COLO668 (cell line): Measurements from ENCODE around the gene TACR2.

Source experiments
- DNase-seq: peaks from one replicate; lab custom pipeline; 2025; ENCODE audit not compliant: unreplicated experiment; lab: John Stamatoyannopoulos, UW

Gene TACR2

DNA sequence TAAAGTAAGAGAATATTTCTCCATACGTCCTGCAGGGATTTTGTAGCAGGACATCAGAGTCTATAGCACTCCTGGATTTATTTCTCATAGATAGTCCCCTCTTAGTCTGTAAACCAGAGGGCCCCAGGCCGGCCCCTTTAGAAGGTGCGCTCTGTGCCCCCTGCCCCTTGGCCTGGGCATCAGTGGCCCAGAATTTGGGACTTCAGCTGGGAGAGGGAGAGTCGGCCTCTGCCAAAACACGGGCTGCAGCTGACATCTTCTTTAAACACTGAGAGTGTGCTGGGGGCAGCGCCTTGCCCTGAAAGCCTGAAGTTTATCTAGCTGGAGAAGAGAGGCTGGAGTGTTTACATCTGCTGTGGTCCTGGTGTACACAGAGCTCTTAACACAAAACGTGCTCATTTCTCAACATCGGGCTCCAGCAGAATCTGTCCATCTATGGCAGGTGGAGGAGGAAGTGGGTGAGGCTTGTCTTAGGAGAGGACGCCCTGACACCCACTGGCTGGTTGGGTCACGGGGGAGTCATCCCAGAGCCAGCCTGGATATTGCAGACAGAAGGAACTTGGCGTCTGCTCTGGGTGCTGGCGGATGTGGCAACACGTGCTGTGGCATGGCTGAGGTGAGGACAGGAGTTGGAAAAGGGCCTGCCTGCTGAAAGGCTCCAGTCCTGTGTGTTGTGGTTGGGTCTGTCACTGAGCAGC is 5.0 kb upstream of the TACR2 start:
- peak; percentile 42 for DNase-seq

DNA sequence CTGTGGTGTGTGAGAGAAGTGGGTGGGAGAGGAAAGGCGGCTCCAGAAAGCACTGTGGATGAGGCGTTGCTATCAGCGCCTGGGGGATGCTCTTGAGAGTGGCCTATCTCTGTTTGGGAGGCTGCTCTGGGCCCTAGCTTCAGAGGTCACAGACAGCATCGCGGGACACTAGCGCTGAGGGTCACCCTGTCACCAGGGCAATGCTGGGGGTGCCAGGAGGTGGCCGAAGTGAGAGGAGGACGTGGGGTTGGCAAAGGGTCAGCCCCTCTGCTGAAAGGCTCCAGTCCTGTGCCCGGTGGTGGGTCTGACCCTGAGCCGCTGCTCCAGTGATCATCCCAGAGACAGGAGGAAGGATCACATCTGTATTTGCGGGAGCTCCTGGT is 3.0 kb upstream of the TACR2 start:
- DNase-seq, result no peak

DNA sequence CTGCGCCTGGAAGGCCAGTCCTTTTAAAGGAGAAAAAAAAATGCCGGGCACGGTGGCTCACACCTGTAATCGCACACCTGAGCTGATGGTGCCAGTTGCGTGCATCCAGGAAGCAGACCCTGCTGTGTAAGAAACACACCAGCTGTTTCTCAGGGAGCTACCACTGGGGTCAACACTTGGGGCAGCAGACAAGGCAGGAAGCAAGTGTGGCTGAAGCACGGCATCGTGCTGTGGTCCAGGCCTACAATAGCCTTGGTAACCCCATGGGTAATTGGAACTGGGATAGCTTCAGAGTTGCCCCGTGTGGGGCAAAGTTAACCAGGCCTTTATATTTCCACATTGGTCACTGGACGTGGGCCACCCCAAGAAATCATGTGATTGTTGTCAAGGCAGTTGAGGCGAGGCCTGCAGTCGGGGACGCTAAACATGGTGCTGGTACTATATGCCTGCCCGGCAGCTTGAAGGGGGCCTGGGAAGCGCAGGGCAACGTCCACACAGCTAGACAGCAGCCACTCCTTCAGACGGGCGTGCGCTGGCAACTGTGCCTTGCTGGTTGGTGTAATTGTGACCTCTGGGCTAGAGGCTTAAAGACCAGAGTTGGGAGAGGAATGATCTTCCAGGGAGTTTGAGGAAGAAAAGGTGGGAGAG is 2.5 kb upstream of the TACR2 start:
- DNase-seq, result no peak

GRCh38 chr10:69418052-69418752 is 1.5 kb upstream of the TACR2 start:
- peak; percentile 10 for DNase-seq

DNA sequence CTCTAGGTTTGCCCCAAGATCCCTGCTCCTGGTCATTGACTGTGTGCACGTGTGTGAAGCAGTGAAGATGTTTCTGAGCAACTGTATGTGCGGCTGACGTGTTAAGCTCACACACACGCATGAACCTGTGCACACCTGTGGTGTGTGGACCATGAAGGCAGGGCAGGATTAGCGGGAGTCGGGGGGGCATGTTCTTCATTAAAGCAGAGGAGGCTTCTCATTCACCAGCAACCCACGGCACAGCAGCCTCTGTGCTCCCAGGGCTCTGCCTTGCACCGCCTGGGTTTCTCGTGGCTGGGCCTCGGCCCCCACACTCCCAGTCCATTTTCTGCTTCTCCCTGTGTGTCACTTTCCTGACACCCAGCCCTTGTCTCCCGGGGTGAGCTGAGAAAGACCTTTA is 824 bp upstream of the TACR2 start:
- no peak for DNase-seq

- no peak for DNase-seq
Measured at GRCh38 chr10:69415951-69416350, 767 bp downstream of the TACR2 start.

DNA sequence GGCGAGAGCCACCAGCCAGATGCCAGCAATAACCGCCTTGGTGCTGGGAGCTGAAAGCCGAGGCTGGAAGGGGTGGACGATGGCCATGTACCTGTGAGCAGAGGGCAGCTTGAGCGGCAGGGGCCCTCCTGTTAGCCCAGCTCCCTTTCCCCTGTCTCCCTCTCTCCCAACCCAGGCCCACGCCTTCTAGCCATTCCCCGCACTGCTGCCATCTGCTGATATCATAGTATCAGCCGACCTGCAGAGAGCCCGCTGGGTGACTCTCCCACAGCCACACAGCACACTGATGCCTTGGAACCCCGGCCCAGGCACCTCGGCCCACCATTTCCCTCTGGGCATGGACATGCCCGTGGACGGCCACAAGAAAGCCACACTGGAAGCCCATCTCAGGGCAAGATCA is 1.7 kb downstream of the TACR2 start:
- no peak for DNase-seq

DNA sequence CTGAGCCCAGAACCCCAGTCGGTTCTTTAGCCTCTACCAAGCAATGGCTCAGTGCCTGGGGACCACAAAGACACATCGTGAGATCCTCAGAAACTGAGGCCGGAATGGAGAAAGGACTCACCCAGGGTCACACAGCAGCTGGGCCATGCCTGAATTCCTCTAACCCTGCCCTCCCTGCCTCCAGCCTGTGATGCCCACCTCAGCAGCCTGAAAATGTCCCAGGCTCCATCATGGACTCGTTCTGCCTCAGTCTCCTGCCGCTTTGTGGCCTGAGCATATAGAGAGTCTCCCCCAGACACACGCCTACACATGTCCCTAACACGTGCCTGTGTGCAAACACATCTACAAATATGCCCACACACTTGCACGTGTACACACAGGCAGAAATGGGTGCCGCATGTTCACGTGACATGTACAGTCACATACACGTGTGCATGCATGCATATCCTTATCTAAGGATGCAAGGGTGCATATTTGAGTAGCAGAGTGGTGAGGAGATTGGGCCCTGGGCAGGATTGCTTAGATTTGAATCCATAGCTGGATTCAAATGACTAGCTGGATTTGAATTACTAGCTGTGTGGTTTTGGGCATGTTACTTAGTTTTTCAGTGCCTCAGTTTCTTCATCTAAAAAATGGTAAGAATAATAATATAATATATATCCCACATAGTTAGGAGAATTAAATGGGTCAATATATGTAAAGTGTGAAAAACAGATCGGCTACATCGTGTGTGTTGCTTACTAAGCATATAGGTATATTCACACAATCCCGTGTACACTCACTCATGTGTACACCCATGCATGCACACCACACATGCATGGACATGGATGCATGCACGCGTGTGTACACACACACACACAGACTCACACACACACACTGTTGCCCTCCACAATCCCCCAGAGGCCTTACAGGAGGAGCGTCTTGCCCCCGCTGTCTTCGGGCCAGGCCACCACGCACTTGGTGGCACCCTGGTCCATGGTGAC is 2.4 kb downstream of the TACR2 start:
- DNase-seq, result no peak

DNA sequence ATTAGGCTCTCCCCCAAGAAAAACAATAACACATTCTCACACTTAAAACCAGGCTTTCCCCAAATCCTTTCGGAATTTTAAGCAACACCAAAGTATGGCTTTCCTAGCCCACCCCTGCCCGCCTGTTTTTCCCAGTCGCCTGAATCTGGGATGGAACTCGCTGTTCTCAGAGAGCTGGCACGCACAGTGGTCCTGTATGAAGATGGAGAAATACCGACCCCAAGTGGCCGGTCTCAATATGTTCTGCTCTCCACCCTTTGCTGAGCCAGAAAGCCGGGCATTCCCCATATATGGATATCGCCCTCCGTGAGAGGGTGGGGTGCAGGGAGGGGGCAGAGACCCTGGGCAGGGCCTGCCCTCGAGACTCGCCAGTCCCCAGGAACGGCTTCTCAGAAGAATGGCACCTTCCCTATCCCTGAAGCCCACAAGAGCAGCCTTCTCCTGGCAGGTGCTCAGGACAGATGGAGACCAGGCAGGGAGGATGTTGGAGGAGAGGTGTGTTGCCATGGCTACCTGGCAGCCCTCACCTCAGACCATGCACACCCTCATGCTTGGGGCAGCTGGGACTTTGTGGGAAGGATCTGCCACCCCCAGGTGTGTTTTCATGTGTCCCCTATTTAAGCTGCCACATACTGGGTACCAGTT is 3.4 kb downstream of the TACR2 start:
- peak; percentile 25 for DNase-seq

DNA sequence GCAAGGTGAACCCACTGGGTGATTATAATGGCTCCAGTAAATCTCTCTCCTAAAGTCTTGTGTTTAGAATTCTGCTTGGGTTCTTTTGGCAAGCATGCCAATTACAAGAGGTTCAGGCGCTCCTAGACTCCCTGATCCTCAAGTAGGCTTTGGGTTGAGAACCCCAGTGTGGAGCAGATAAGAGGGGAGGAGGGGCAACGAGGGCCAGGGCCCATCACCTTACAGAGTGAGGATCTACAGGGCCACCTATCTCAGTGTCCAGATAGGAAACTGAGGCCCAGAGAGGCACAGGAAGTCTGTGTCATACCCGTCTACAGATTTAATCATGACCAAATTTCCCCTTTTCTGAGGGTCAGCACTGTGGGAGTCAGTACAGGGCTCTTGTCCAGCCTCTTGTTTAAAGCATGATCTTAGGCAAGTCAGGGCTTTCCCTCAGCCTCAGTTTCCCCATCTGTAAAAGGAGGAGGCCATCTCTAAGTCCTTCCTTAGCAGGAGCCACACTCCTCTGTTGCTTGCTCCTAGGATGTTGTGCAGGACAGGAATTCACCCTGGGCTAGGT is 4.4 kb downstream of the TACR2 start:
- DNase-seq, result no peak

DNA sequence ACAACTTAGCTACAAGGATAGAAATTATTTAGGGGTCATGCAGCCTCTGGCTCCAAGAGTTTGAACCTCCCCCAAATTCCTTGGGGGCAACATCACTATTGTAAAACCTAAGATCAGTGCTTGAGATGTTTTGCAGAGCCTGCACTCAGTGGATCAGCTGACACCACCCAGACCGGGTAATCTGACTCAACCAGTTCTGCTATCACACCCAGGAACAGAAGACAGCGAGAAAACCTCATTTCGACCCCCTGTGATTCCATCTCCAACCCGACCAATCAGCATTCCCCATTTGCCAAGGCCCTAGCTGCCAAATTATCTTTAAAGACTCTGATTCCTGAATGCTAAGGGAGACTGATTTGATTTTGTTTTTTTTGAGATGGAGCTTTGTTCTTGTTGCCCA is 5.2 kb downstream of the TACR2 start:
- no peak for DNase-seq

DNA sequence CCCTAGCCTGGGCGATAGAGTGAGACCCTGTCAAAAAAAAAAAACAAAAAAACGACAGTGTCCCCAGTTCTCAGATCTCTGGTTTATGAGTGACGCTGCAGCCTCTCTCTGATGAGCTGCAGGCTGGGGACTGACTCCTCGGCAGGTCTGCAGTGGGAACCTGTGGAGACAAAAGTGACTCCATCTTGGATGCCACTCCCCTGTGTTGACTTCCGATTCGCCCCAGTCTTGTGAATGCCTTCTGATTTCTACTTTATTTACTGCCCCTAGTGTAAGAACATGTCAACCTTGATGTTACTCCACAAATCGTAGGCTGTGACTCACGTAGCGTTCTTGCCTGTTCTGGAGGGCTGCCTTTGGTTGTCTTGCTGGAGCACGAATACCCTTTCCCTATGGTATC is 6.2 kb downstream of the TACR2 start:
- no peak for DNase-seq

GRCh38 chr10:69409968-69410367 is 6.8 kb downstream of the TACR2 start:
- no peak for DNase-seq

- DNase-seq, result no peak
Measured at GRCh38 chr10:69409176-69409495, 7.6 kb downstream of the TACR2 start.

- DNase-seq, result peak; percentile 93
Measured at GRCh38 chr10:69408318-69409175, 8.2 kb downstream of the TACR2 start.

DNA sequence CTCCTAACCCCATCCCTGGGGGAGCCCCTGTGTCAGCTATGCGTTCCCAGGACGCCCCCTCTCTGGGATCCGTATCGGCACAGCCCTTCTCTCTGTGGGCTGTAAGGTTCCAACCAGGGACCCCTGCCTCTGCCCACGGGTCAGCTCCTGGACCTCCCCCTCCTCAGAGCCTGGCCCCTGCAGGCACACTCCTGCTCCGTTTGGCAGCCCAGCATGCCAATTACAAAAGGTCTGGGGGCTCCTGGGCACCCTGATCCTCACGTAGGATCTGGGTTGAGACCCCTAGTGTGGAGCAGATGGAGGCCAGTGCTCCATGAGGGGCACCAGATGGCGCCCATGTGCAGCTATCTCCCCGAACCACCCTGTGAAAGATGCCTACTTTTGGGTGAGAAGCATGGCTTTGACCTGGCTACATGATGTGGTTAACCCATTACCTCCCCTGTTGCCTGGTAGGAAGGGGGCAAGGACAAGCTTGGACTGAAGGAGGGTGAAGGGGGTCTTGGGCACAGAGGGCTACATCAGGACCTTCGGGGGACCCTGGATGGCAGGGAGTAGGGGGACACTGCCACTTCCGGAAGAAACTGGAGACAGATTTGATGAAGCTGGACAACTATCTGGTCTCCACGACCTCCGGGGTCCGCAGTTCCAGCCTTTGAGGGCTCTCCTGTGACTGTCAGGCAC is 9.0 kb downstream of the TACR2 start:
- peak; percentile 2 for DNase-seq

- DNase-seq, result no peak
Measured at GRCh38 chr10:69406816-69407580, 9.7 kb downstream of the TACR2 start.

DNA sequence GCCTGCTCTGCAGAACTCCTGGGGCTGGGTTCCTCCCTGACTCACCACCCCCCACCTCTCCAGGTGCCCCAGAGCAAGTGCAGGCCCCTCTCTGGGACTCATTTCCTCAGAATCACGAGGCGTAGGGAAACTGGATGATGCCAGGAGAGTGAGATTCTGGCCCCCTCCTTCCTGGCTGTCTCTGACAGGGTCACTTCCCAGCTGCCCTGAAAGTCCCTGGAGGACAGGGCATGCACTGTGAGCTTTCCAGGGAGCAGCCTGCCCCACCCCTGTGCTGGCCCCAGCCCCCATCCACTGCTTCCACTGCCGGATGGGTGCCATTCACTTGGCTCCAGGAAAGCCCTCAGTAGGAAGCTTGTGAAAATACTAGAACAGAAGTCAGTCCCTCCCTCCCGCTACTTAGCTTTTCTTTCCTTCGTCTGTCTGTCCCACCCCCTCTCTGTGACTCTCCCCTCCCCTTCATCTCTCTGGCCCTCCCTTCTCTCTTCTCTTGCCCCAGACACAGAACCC is 10.4 kb downstream of the TACR2 start:
- DNase-seq, result no peak
